ENCODE data around the gene TRAPPC2B. TPM values are rescaled to one million over a fixed set of nuclear protein-coding genes. Genes with fewer than 3 reads are reported as not detected.
A peak's percentile ranks its signal among the peaks of the same experiment; 100 is the strongest.

Gene TRAPPC2B
- total and polyA plus RNA-seq, 2 of the 13 experiments (the other 11 are each of a cell fraction or from before 2014, with no cell fraction given) = 13.3 to 17.7 TPM

GRCh38 chr19:57410877-57411671 lies 47.7 kb downstream of the TRAPPC2B start, which contains the start of gene ZNF17 (continued):
- TF ChIP-seq, protein P1, sequence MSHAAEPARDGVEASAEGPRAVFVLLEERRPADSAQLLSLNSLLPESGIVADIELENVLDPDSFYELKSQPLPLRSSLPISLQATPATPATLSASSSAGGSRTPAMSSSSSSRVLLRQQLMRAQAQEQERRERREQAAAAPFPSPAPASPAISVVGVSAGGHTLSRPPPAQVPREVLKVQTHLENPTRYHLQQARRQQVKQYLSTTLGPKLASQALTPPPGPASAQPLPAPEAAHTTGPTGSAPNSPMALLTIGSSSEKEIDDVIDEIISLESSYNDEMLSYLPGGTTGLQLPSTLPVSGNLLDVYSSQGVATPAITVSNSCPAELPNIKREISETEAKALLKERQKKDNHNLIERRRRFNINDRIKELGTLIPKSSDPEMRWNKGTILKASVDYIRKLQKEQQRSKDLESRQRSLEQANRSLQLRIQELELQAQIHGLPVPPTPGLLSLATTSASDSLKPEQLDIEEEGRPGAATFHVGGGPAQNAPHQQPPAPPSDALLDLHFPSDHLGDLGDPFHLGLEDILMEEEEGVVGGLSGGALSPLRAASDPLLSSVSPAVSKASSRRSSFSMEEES (CRISPR knock-in tag; IDR thresholded peaks at IDR 0.05) = no peak
- TF ChIP-seq THAP11 (CRISPR knock-in tag; IDR thresholded peaks at IDR 0.05) = peak; percentile 100
- 0 out of 2 replicates have a peak, but pooled peaks have one; percentile 37 for TF ChIP-seq ZNF547 (CRISPR knock-in tag; IDR thresholded peaks at IDR 0.05)
- TF ChIP-seq ZNF501 (CRISPR knock-in tag; IDR thresholded peaks at IDR 0.05) = peak; percentile 49
- TF ChIP-seq ZNF33B (CRISPR knock-in tag; IDR thresholded peaks at IDR 0.05) = no peak
- no peak for TF ChIP-seq SMAD9 (CRISPR knock-in tag; IDR thresholded peaks at IDR 0.05)
- peak; percentile 90 for TF ChIP-seq SAP130 (CRISPR knock-in tag; IDR thresholded peaks at IDR 0.05; ENCODE audit: low read depth)
- no peak for TF ChIP-seq FOXP1 (IDR thresholded peaks at IDR 0.05)
- no peak for TF ChIP-seq FOXP1 (CRISPR knock-in tag; IDR thresholded peaks at IDR 0.05)
- TF ChIP-seq SIN3A (IDR thresholded peaks at IDR 0.05; ENCODE audit: borderline replicate concordance, low read depth, low read length) = peak; percentile 78; the same call in 1 of the 2 replicates
- TF ChIP-seq, protein P2, sequence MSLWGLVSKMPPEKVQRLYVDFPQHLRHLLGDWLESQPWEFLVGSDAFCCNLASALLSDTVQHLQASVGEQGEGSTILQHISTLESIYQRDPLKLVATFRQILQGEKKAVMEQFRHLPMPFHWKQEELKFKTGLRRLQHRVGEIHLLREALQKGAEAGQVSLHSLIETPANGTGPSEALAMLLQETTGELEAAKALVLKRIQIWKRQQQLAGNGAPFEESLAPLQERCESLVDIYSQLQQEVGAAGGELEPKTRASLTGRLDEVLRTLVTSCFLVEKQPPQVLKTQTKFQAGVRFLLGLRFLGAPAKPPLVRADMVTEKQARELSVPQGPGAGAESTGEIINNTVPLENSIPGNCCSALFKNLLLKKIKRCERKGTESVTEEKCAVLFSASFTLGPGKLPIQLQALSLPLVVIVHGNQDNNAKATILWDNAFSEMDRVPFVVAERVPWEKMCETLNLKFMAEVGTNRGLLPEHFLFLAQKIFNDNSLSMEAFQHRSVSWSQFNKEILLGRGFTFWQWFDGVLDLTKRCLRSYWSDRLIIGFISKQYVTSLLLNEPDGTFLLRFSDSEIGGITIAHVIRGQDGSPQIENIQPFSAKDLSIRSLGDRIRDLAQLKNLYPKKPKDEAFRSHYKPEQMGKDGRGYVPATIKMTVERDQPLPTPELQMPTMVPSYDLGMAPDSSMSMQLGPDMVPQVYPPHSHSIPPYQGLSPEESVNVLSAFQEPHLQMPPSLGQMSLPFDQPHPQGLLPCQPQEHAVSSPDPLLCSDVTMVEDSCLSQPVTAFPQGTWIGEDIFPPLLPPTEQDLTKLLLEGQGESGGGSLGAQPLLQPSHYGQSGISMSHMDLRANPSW (CRISPR knock-in tag; IDR thresholded peaks at IDR 0.05; ENCODE audit: borderline replicate concordance) = 0 out of 2 replicates have a peak, but pooled peaks have one; percentile 48
- TF ChIP-seq, protein P3, sequence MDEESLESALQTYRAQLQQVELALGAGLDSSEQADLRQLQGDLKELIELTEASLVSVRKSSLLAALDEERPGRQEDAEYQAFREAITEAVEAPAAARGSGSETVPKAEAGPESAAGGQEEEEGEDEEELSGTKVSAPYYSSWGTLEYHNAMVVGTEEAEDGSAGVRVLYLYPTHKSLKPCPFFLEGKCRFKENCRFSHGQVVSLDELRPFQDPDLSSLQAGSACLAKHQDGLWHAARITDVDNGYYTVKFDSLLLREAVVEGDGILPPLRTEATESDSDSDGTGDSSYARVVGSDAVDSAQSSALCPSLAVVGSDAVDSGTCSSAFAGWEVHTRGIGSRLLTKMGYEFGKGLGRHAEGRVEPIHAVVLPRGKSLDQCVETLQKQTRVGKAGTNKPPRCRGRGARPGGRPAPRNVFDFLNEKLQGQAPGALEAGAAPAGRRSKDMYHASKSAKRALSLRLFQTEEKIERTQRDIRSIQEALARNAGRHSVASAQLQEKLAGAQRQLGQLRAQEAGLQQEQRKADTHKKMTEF (CRISPR knock-in tag; IDR thresholded peaks at IDR 0.05) = peak; percentile 71
- no peak for TF ChIP-seq AGO1 (IDR thresholded peaks at IDR 0.05; ENCODE audit: low read depth, low read length, poor library complexity, severe bottlenecking)
- TF ChIP-seq ZNF747 (CRISPR knock-in tag; IDR thresholded peaks at IDR 0.05; ENCODE audit: borderline replicate concordance) = peak; percentile 61; the same call in 1 of the 2 replicates
- TF ChIP-seq SP140L (CRISPR knock-in tag; IDR thresholded peaks at IDR 0.05; ENCODE audit: borderline replicate concordance) = no peak
- TF ChIP-seq ZNF34 (CRISPR knock-in tag; IDR thresholded peaks at IDR 0.05; ENCODE audit: borderline replicate concordance) = no peak
- no peak for TF ChIP-seq DNMT1 (CRISPR knock-in tag; IDR thresholded peaks at IDR 0.05)
- TF ChIP-seq SPEN (CRISPR knock-in tag; IDR thresholded peaks at IDR 0.05; ENCODE audit: low read depth) = peak; percentile 82
- TF ChIP-seq ZNF564 (CRISPR knock-in tag; IDR thresholded peaks at IDR 0.05) = 0 out of 2 replicates have a peak, but pooled peaks have one; percentile 47
- TF ChIP-seq ELF4 (CRISPR knock-in tag; IDR thresholded peaks at IDR 0.05; ENCODE audit: borderline replicate concordance) = peak; percentile 52; the same call in 1 of the 2 replicates
- TF ChIP-seq REPIN1 (CRISPR knock-in tag; IDR thresholded peaks at IDR 0.05; ENCODE audit: borderline replicate concordance, low read depth) = peak; percentile 70
- TF ChIP-seq POGK (CRISPR knock-in tag; conservative IDR thresholded peaks at IDR 0.05) = peak; percentile 69; the same call in 1 of the 2 replicates
- 0 out of 2 replicates have a peak, but pooled peaks have one; percentile 23 for TF ChIP-seq SP5 (CRISPR knock-in tag; IDR thresholded peaks at IDR 0.05; ENCODE audit: borderline replicate concordance, low read depth)
